HFFc6 (cell line): Measurements from ENCODE around the gene CACNA1C. TPM values are rescaled to one million over a fixed set of nuclear protein-coding genes. Genes with fewer than 3 reads are reported as not detected.

ENCODE experiments used
- DNase-seq: peaks from one replicate; pipeline ENCODE4 v3.0.0-alpha.2; 2018
- H3K27ac Mint-ChIP-seq: 2 replicates; pipeline ENCODE4 v1.8.0; 2020; ENCODE audit warnings: mild to moderate bottlenecking, mixed read lengths
- H3K27me3 Mint-ChIP-seq: 2 replicates; pipeline ENCODE4 v1.8.0; 2021; ENCODE audit warnings: mild to moderate bottlenecking, moderate library complexity, mixed read lengths; ENCODE audit not compliant: insufficient read depth
- H3K36me3 Mint-ChIP-seq: 2 replicates; pipeline ENCODE4 v1.8.0; 2021; ENCODE audit warnings: low read depth, mixed read lengths
- H3K4me1 Mint-ChIP-seq: 2 replicates; pipeline ENCODE4 v1.8.0; 2020; ENCODE audit warnings: low read depth, mixed read lengths
- H3K4me3 Mint-ChIP-seq: 2 replicates; pipeline ENCODE4 v1.8.0; 2020; ENCODE audit warnings: mild to moderate bottlenecking, moderate library complexity, mixed read lengths
- H3K9me3 Mint-ChIP-seq: 2 replicates; pipeline ENCODE4 v1.8.0; 2020; ENCODE audit warnings: mild to moderate bottlenecking, mixed read lengths
- total RNA-seq, 6 experiments: library from RNA; stranded (reverse); fragmentation: NEBNext Ultra II Directional; extraction: Animal tissue kit (Norgen Biotek cat#: 25700); gene quantifications; 2 replicates in 1 of 6; 3 replicates in 5 of 6; pipeline ENCODE4 v1.2.3, GENCODE V29; 2021
- TF ChIP-seq, protein P1 (sequence below): fragments of 200-600 bp; sonication (generic); IDR thresholded peaks from 2 replicates; pipeline ENCODE4 v1.5.0; 2021; ENCODE audit warnings: antibody characterized with exemption, mild to moderate bottlenecking

The CACNA1C gene
- total RNA-seq, 6 experiments from 2014 or later, result 6.7 to 11.5 (median 10.6) TPM

- Mint-ChIP-seq H3K4me3 (no peak overlapping the region), H3K27ac (no peak overlapping the region), H3K9me3 (no peaks in the 10 kb centered on the region), H3K27me3 (peaks cover 4% of the 10 kb centered on the region; the same call in 1 of the 2 replicates), H3K36me3 (no peaks in the 10 kb centered on the region), H3K4me1 (no peaks in the 10 kb centered on the region)
- DNase-seq, result no peak
- TF ChIP-seq, protein P1, sequence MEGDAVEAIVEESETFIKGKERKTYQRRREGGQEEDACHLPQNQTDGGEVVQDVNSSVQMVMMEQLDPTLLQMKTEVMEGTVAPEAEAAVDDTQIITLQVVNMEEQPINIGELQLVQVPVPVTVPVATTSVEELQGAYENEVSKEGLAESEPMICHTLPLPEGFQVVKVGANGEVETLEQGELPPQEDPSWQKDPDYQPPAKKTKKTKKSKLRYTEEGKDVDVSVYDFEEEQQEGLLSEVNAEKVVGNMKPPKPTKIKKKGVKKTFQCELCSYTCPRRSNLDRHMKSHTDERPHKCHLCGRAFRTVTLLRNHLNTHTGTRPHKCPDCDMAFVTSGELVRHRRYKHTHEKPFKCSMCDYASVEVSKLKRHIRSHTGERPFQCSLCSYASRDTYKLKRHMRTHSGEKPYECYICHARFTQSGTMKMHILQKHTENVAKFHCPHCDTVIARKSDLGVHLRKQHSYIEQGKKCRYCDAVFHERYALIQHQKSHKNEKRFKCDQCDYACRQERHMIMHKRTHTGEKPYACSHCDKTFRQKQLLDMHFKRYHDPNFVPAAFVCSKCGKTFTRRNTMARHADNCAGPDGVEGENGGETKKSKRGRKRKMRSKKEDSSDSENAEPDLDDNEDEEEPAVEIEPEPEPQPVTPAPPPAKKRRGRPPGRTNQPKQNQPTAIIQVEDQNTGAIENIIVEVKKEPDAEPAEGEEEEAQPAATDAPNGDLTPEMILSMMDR, result no peak
These were observed 360.5 kb downstream of the CACNA1C start for GRCh38 chr12:2413301-2413700.

- TF ChIP-seq, protein P1, result no peak
- no peak overlapping the region for H3K27ac Mint-ChIP-seq
- DNase-seq, result no peak
- H3K27me3 Mint-ChIP-seq, result peaks cover 4% of the 10 kb centered on the region
- H3K36me3 Mint-ChIP-seq, result no peaks in the 10 kb centered on the region
- H3K4me3 Mint-ChIP-seq, result no peak overlapping the region
- no peaks in the 10 kb centered on the region for H3K4me1 Mint-ChIP-seq
- no peaks in the 10 kb centered on the region for H3K9me3 Mint-ChIP-seq
These were observed 361.4 kb downstream of the CACNA1C start for GRCh38 chr12:2413999-2414792.

DNA sequence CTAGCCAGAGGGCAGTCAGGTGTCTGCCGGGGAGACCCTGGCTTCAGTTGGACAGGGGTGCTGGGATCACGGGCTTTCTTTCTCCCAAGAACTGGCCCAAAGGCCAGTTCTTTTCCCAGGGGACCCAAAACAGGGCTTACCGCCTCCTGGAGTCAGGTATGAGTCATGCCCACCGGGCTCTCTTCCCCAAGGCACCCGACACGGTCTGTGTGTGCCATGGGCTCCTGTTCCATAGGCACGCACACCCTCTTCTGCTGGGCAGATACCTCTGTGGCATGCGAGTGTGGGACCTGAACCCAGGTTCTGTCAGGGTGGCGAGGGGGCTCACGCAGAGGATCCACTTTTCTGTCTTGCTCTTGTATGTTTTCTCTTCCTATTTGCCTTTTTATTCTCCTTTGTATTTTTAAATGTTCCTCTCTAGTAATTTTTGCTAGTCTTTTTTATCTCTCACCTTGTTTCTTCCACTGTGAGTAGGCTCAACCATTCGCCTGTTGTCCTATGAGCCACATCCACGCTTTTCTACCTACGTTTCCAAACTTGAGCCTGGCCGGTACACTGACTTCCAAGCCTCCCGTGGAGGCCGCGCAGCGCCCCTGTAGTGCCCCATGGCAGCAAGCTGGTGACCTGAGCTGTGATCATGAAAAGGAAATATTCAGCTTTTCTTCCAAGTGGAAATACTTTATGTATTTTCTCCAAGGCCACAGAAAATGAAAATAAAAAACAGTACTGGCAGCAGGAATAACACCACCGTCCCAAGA, 362.2 kb downstream of the CACNA1C start:
- no peak overlapping the region for H3K4me3 Mint-ChIP-seq
- DNase-seq, result no peak
- TF ChIP-seq, protein P1, result no peak
- H3K4me1 Mint-ChIP-seq, result no peaks in the 10 kb centered on the region
- no peaks in the 10 kb centered on the region for H3K36me3 Mint-ChIP-seq
- peaks cover 4% of the 10 kb centered on the region for H3K27me3 Mint-ChIP-seq
- no peak overlapping the region for H3K27ac Mint-ChIP-seq
- H3K9me3 Mint-ChIP-seq, result no peaks in the 10 kb centered on the region

DNA sequence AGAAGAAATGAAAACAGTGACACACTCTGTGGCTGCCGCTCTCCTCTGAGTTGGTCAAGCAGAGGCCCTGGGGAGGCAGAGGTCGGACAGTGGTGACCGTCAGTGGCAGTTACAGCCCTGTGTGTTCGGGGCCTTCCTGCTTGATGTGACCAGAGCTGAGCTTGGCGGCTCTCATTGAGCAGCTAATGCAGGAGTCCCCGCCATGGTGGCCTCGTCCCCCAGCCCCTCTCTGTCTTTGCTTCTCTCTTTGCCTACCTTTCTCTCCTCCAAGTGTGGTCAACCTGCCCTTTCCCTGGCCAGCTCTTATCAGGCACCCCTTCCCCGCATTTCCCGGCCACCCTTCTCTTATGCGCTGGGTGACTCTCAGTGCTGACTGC, 362.8 kb downstream of the CACNA1C start:
- no peak overlapping the region for H3K27ac Mint-ChIP-seq
- H3K4me1 Mint-ChIP-seq, result no peaks in the 10 kb centered on the region
- no peaks in the 10 kb centered on the region for H3K9me3 Mint-ChIP-seq
- no peak for DNase-seq
- no peaks in the 10 kb centered on the region for H3K36me3 Mint-ChIP-seq
- peaks cover 4% of the 10 kb centered on the region for H3K27me3 Mint-ChIP-seq
- H3K4me3 Mint-ChIP-seq, result no peak overlapping the region
- TF ChIP-seq, protein P1, result no peak

- peaks cover 4% of the 10 kb centered on the region for H3K27me3 Mint-ChIP-seq
- no peak overlapping the region for H3K4me3 Mint-ChIP-seq
- H3K4me1 Mint-ChIP-seq, result no peaks in the 10 kb centered on the region
- DNase-seq, result no peak
- H3K36me3 Mint-ChIP-seq, result no peaks in the 10 kb centered on the region
- no peak overlapping the region for H3K27ac Mint-ChIP-seq
- H3K9me3 Mint-ChIP-seq, result no peaks in the 10 kb centered on the region
- TF ChIP-seq, protein P1, result no peak
These were observed 363.4 kb downstream of the CACNA1C start for GRCh38 chr12:2416158-2416557.
